ENCODE data around the gene ARMC3. TPM values are rescaled to one million over a fixed set of nuclear protein-coding genes. Genes with fewer than 3 reads are reported as not detected.

The ARMC3 gene
- total RNA-seq, 1 donor: 2.1 TPM

GRCh38 chr10:23035569-23035968, 107.7 kb downstream of the ARMC3 start:
- Histone ChIP-seq H3K4me3 (ENCODE audit: low read length) (no peak overlapping the region), H3K4me1 (ENCODE audit: insufficient read depth, low read length) (no peaks in the 10 kb centered on the region), H3K27me3 (ENCODE audit: insufficient read depth, low read length) (peaks cover 9% of the 10 kb centered on the region), H3K9me3 (ENCODE audit: low read depth, low read length) (no peaks in the 10 kb centered on the region)

GRCh38 chr10:23037152-23037551, 109.3 kb downstream of the ARMC3 start:
- H3K9me3 ChIP-seq (ENCODE audit: low read depth, low read length): no peaks in the 10 kb centered on the region
- no peaks in the 10 kb centered on the region for H3K4me1 ChIP-seq (ENCODE audit: insufficient read depth, low read length)

GRCh38 chr10:23037561-23037960, 109.7 kb downstream of the ARMC3 start:
- H3K4me1 ChIP-seq (ENCODE audit: insufficient read depth, low read length): no peaks in the 10 kb centered on the region
- H3K27me3 ChIP-seq (ENCODE audit: insufficient read depth, low read length): peaks cover 9% of the 10 kb centered on the region
- H3K4me3 ChIP-seq (ENCODE audit: low read length): no peak overlapping the region
- no peaks in the 10 kb centered on the region for H3K9me3 ChIP-seq (ENCODE audit: low read depth, low read length)

More at GRCh38 chr10:23037152-23037551, 109.3 kb downstream of the ARMC3 start:
- no peak overlapping the region for H3K4me3 ChIP-seq (ENCODE audit: low read length)
- H3K27me3 ChIP-seq (ENCODE audit: insufficient read depth, low read length): peaks cover 9% of the 10 kb centered on the region

- Histone ChIP-seq H3K4me3 (ENCODE audit: low read length) (no peak overlapping the region), H3K4me1 (ENCODE audit: insufficient read depth, low read length) (no peaks in the 10 kb centered on the region), H3K9me3 (ENCODE audit: low read depth, low read length) (no peaks in the 10 kb centered on the region), H3K27me3 (ENCODE audit: insufficient read depth, low read length) (peaks cover 9% of the 10 kb centered on the region)
Measured at GRCh38 chr10:23038172-23038571, 110.3 kb downstream of the ARMC3 start.

GRCh38 chr10:23040002-23040401, 112.1 kb downstream of the ARMC3 start:
- no peaks in the 10 kb centered on the region for H3K4me1 ChIP-seq (ENCODE audit: insufficient read depth, low read length)
- no peak overlapping the region for H3K4me3 ChIP-seq (ENCODE audit: low read length)
- no peaks in the 10 kb centered on the region for H3K9me3 ChIP-seq (ENCODE audit: low read depth, low read length)
- H3K27me3 ChIP-seq (ENCODE audit: insufficient read depth, low read length): peaks cover 9% of the 10 kb centered on the region

GRCh38 chr10:23046027-23046426, 118.2 kb downstream of the ARMC3 start:
- no peaks in the 10 kb centered on the region for H3K4me1 ChIP-seq (ENCODE audit: insufficient read depth, low read length)
- H3K9me3 ChIP-seq (ENCODE audit: low read depth, low read length): no peaks in the 10 kb centered on the region
- no peak overlapping the region for H3K4me3 ChIP-seq (ENCODE audit: low read length)
- H3K27me3 ChIP-seq (ENCODE audit: insufficient read depth, low read length): peaks cover 2% of the 10 kb centered on the region

GRCh38 chr10:23047201-23048050, 119.6 kb downstream of the ARMC3 start:
- Histone ChIP-seq H3K4me1 (ENCODE audit: insufficient read depth, low read length) (no peaks in the 10 kb centered on the region), H3K27me3 (ENCODE audit: insufficient read depth, low read length) (peaks cover 2% of the 10 kb centered on the region), H3K4me3 (ENCODE audit: low read length) (no peak overlapping the region), H3K9me3 (ENCODE audit: low read depth, low read length) (no peaks in the 10 kb centered on the region)

GRCh38 chr10:23048191-23048590, 120.3 kb downstream of the ARMC3 start:
- peaks cover 2% of the 10 kb centered on the region for H3K27me3 ChIP-seq (ENCODE audit: insufficient read depth, low read length)
- H3K4me3 ChIP-seq (ENCODE audit: low read length): no peak overlapping the region
- H3K4me1 ChIP-seq (ENCODE audit: insufficient read depth, low read length): no peaks in the 10 kb centered on the region
- no peaks in the 10 kb centered on the region for H3K9me3 ChIP-seq (ENCODE audit: low read depth, low read length)

GRCh38 chr10:23051278-23051677, 123.4 kb downstream of the ARMC3 start:
- no peaks in the 10 kb centered on the region for H3K4me1 ChIP-seq (ENCODE audit: insufficient read depth, low read length)
- H3K27me3 ChIP-seq (ENCODE audit: insufficient read depth, low read length): peaks cover 2% of the 10 kb centered on the region
- no peaks in the 10 kb centered on the region for H3K9me3 ChIP-seq (ENCODE audit: low read depth, low read length)
- H3K4me3 ChIP-seq (ENCODE audit: low read length): no peak overlapping the region

- Histone ChIP-seq H3K4me3 (ENCODE audit: low read length) (no peak overlapping the region), H3K4me1 (ENCODE audit: insufficient read depth, low read length) (no peaks in the 10 kb centered on the region), H3K27me3 (ENCODE audit: insufficient read depth, low read length) (peaks cover 2% of the 10 kb centered on the region), H3K9me3 (ENCODE audit: low read depth, low read length) (no peaks in the 10 kb centered on the region)
Measured at GRCh38 chr10:23051855-23052331, 124.0 kb downstream of the ARMC3 start.

GRCh38 chr10:23053036-23053435, 125.2 kb downstream of the ARMC3 start:
- Histone ChIP-seq H3K4me3 (ENCODE audit: low read length) (no peak overlapping the region), H3K9me3 (ENCODE audit: low read depth, low read length) (no peaks in the 10 kb centered on the region), H3K4me1 (ENCODE audit: insufficient read depth, low read length) (no peaks in the 10 kb centered on the region), H3K27me3 (ENCODE audit: insufficient read depth, low read length) (peaks cover 2% of the 10 kb centered on the region)

GRCh38 chr10:23055424-23056185, 127.8 kb downstream of the ARMC3 start:
- H3K9me3 ChIP-seq (ENCODE audit: low read depth, low read length): no peaks in the 10 kb centered on the region
- no peaks in the 10 kb centered on the region for H3K4me1 ChIP-seq (ENCODE audit: insufficient read depth, low read length)
- H3K27me3 ChIP-seq (ENCODE audit: insufficient read depth, low read length): no peaks in the 10 kb centered on the region
- H3K4me3 ChIP-seq (ENCODE audit: low read length): no peak overlapping the region

- H3K4me3 ChIP-seq (ENCODE audit: low read length): no peak overlapping the region
- no peaks in the 10 kb centered on the region for H3K4me1 ChIP-seq (ENCODE audit: insufficient read depth, low read length)
- H3K27me3 ChIP-seq (ENCODE audit: insufficient read depth, low read length): no peaks in the 10 kb centered on the region
- H3K9me3 ChIP-seq (ENCODE audit: low read depth, low read length): no peaks in the 10 kb centered on the region
Measured at GRCh38 chr10:23056186-23056579, 128.3 kb downstream of the ARMC3 start.

- Histone ChIP-seq H3K4me1 (ENCODE audit: insufficient read depth, low read length) (no peaks in the 10 kb centered on the region), H3K9me3 (ENCODE audit: low read depth, low read length) (no peaks in the 10 kb centered on the region), H3K27me3 (ENCODE audit: insufficient read depth, low read length) (no peaks in the 10 kb centered on the region), H3K4me3 (ENCODE audit: low read length) (no peak overlapping the region)
Measured at GRCh38 chr10:23058366-23058765, 130.5 kb downstream of the ARMC3 start.

- no peaks in the 10 kb centered on the region for H3K4me1 ChIP-seq (ENCODE audit: insufficient read depth, low read length)
- H3K9me3 ChIP-seq (ENCODE audit: low read depth, low read length): no peaks in the 10 kb centered on the region
- no peak overlapping the region for H3K4me3 ChIP-seq (ENCODE audit: low read length)
- H3K27me3 ChIP-seq (ENCODE audit: insufficient read depth, low read length): no peaks in the 10 kb centered on the region
Measured at GRCh38 chr10:23060918-23061317, 133.1 kb downstream of the ARMC3 start.
